Calu3 (cell line): ENCODE data around the gene ABHD17B. TPM values are rescaled to one million over a fixed set of nuclear protein-coding genes. Genes with fewer than 3 reads are reported as not detected.

Experiments used
- BruUV-seq: library from RNA; stranded (reverse); fragments of 400-500 nt; replicated peaks from 2 replicates; lab custom pipeline; 2021; lab: Mats Ljungman, UMichigan
- CTCF ChIA-PET: fragments of 300-600 bp; sonication (Branson Sonifier 250); formaldehyde crosslinking; loops from one replicate; lab custom pipeline; 2022; ENCODE audit warnings: antibody characterized with exemption; lab: Charles Lee
- DNase-seq: peaks from one replicate; pipeline ENCODE4 v3.0.0; 2022
- H3K27ac Mint-ChIP-seq: one replicate; pipeline ENCODE4 v1.8.0; 2022; ENCODE audit warnings: mixed read lengths; ENCODE audit not compliant: unreplicated experiment
- H3K27me3 Mint-ChIP-seq: one replicate; pipeline ENCODE4 v1.8.0; 2022; ENCODE audit warnings: mixed read lengths; ENCODE audit not compliant: unreplicated experiment
- H3K36me3 Mint-ChIP-seq: one replicate; pipeline ENCODE4 v1.8.0; 2022; ENCODE audit warnings: mild to moderate bottlenecking, moderate library complexity, mixed read lengths; ENCODE audit not compliant: insufficient read depth, unreplicated experiment
- H3K4me1 Mint-ChIP-seq: one replicate; pipeline ENCODE4 v1.8.0; 2022; ENCODE audit warnings: mild to moderate bottlenecking, low read depth, mixed read lengths; ENCODE audit not compliant: unreplicated experiment
- H3K4me3 Mint-ChIP-seq: one replicate; pipeline ENCODE4 v1.8.0; 2022; ENCODE audit warnings: mild to moderate bottlenecking, low read depth, moderate library complexity, mixed read lengths; ENCODE audit not compliant: unreplicated experiment
- H3K9me3 Mint-ChIP-seq: one replicate; pipeline ENCODE4 v1.8.0; 2022; ENCODE audit warnings: low read depth, mixed read lengths; ENCODE audit not compliant: unreplicated experiment
- CTCF ChIP-seq: fragments of 200-600 bp; IDR thresholded peaks from one replicate; pipeline ENCODE4 v1.8.0; 2022; ENCODE audit warnings: antibody characterized with exemption; ENCODE audit not compliant: unreplicated experiment
- intact Hi-C: fragments of 100-400 bp; cut with micrococcal nuclease; formaldehyde crosslinking; loops from one replicate; pipeline ENCODE4 v1.10.0; 2022; ENCODE audit not compliant: unreplicated experiment
- total RNA-seq: library from RNA; stranded (reverse); gene quantifications from 2 replicates; pipeline ENCODE4 v1.2.3, GENCODE V29; 2022

ABHD17B gene
- total RNA-seq, 1 experiment from 2014 or later = 16.5 TPM

- intact Hi-C loops = no loop called here
- TF ChIP-seq CTCF = no peak
- peaks cover 7% of the 10 kb centered on the region for H3K36me3 Mint-ChIP-seq
- no TSS peak for BruUV-seq
- no peak for DNase-seq
- H3K4me3 Mint-ChIP-seq = no peak overlapping the region
- H3K4me1 Mint-ChIP-seq = peaks cover 8% of the 10 kb centered on the region
- no peak overlapping the region for H3K27ac Mint-ChIP-seq
- H3K27me3 Mint-ChIP-seq = no peaks in the 10 kb centered on the region
- CTCF ChIA-PET = no interaction called here
- no peaks in the 10 kb centered on the region for H3K9me3 Mint-ChIP-seq
Measured at GRCh38 chr9:71857159-71857558, 53.8 kb downstream of the ABHD17B start.

- Mint-ChIP-seq H3K27me3 (no peaks in the 10 kb centered on the region), H3K9me3 (no peaks in the 10 kb centered on the region), H3K4me3 (no peak overlapping the region), H3K4me1 (peaks cover 8% of the 10 kb centered on the region), H3K36me3 (no peaks in the 10 kb centered on the region), H3K27ac (no peak overlapping the region)
- BruUV-seq = no TSS peak
- intact Hi-C loops = no loop called here
- no peak for DNase-seq
- CTCF ChIA-PET = no interaction called here
- TF ChIP-seq CTCF = no peak
Measured at GRCh38 chr9:71854811-71855210, 56.2 kb downstream of the ABHD17B start.

- intact Hi-C loops = no loop called here
- no peaks in the 10 kb centered on the region for H3K9me3 Mint-ChIP-seq
- no peaks in the 10 kb centered on the region for H3K4me1 Mint-ChIP-seq
- H3K36me3 Mint-ChIP-seq = no peaks in the 10 kb centered on the region
- no peak for DNase-seq
- no peak overlapping the region for H3K4me3 Mint-ChIP-seq
- BruUV-seq = no TSS peak
- CTCF ChIA-PET = no interaction called here
- H3K27ac Mint-ChIP-seq = no peak overlapping the region
- TF ChIP-seq CTCF = no peak
- no peaks in the 10 kb centered on the region for H3K27me3 Mint-ChIP-seq
Measured at GRCh38 chr9:71853084-71853483, 57.9 kb downstream of the ABHD17B start.

- Mint-ChIP-seq H3K9me3 (no peaks in the 10 kb centered on the region), H3K4me3 (no peak overlapping the region), H3K27ac (no peak overlapping the region), H3K4me1 (no peaks in the 10 kb centered on the region), H3K36me3 (no peaks in the 10 kb centered on the region), H3K27me3 (no peaks in the 10 kb centered on the region)
- CTCF ChIA-PET = no interaction called here
- BruUV-seq = no TSS peak
- no peak for TF ChIP-seq CTCF
- DNase-seq = no peak
- intact Hi-C loops = no loop called here
Measured at GRCh38 chr9:71850996-71851395, 60.0 kb downstream of the ABHD17B start.
